Upper lobe of left lung (tissue), 4 donors: ENCODE results near the gene MUCL3.

Experiments
- POLR2A ChIP-seq, 4 donors: fragments of 450-650 bp; IDR thresholded peaks; one replicate each; pipeline ENCODE4 v1.5.1; 2016 to 2017; ENCODE audit warnings: antibody characterized with exemption in 4 of 4, mild to moderate bottlenecking in 2 of 4
- POLR2AphosphoS5 ChIP-seq, 2 donors: sonication (generic); formaldehyde crosslinking; IDR thresholded peaks; one replicate each; pipeline ENCODE4 v1.5.1; 2017; ENCODE audit warnings: antibody characterized with exemption in 2 of 2
- TF ChIP-seq, protein P1 (sequence below), 6 experiments: fragments of 450-650 bp in 4 of 6; fragments of 200-600 bp in 2 of 6; sonication (generic) in 2 of 6; IDR thresholded peaks; one replicate each; pipeline ENCODE4 v1.5.1; 2016 to 2019; ENCODE audit warnings: antibody characterized with exemption in 6 of 6

DNA sequence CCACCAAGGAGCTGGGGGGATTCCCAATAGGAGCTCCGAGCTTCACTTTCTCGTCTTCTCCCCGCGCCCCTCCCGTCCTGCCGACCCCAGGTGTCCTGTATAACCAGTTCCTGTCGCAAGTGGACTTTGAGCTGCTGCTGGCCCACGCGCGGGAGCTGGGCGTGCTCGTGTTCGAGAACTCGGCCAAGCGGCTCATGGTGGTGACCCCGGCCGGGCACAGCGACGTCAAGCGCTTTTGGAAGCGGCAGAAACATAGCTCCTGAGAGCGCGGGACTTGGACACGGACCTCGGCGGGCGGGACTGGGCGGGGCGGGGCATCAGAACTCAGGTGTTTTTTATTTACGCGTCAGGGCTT lies 27.1 kb upstream of the MUCL3 start:
- TF ChIP-seq, protein P1, sequence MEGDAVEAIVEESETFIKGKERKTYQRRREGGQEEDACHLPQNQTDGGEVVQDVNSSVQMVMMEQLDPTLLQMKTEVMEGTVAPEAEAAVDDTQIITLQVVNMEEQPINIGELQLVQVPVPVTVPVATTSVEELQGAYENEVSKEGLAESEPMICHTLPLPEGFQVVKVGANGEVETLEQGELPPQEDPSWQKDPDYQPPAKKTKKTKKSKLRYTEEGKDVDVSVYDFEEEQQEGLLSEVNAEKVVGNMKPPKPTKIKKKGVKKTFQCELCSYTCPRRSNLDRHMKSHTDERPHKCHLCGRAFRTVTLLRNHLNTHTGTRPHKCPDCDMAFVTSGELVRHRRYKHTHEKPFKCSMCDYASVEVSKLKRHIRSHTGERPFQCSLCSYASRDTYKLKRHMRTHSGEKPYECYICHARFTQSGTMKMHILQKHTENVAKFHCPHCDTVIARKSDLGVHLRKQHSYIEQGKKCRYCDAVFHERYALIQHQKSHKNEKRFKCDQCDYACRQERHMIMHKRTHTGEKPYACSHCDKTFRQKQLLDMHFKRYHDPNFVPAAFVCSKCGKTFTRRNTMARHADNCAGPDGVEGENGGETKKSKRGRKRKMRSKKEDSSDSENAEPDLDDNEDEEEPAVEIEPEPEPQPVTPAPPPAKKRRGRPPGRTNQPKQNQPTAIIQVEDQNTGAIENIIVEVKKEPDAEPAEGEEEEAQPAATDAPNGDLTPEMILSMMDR (IDR thresholded peaks at IDR 0.05) = no peak
- TF ChIP-seq POLR2A (IDR thresholded peaks at IDR 0.05) (no peak), POLR2AphosphoS5 (IDR thresholded peaks at IDR 0.05) (no peak)
